ENCODE results near the gene LIPC.

Gene LIPC

GRCh38 chr15:58434334-58434875 lies 2.6 kb downstream of the LIPC start:
- H3K9me3 ChIP-seq (ENCODE audit: insufficient read depth, low read length, severe bottlenecking) = no peaks in the 10 kb centered on the region
- no peaks in the 10 kb centered on the region for H3K27me3 ChIP-seq (ENCODE audit: insufficient read depth, low read length, poor library complexity)
- no peaks in the 10 kb centered on the region for H4K20me1 ChIP-seq (ENCODE audit: insufficient read depth, low read length)
- no peak for TF ChIP-seq CTCF (IDR thresholded peaks at IDR 0.05; ENCODE audit: borderline replicate concordance, extremely low read depth, low read length, poor library complexity, severe bottlenecking)
- no peak for TF ChIP-seq EZH2 (IDR thresholded peaks at IDR 0.05; ENCODE audit: borderline replicate concordance, low read depth, low read length, severe bottlenecking)
- H3K27ac ChIP-seq (ENCODE audit: low read length) = no peak overlapping the region
- H3K36me3 ChIP-seq (ENCODE audit: insufficient read depth, low read length) = no peaks in the 10 kb centered on the region
- no peak overlapping the region for H3K4me2 ChIP-seq (ENCODE audit: insufficient read depth, low read length)
- ATAC-seq (ENCODE audit: insufficient read depth, low read depth) = peak; percentile 58; the same call in 1 of the 3 replicates
- H2AFZ ChIP-seq (ENCODE audit: low read depth, low read length) = no peak overlapping the region
- no peaks in the 10 kb centered on the region for H3K79me2 ChIP-seq (ENCODE audit: insufficient read depth, low read length)
- H3K9ac ChIP-seq (ENCODE audit: low read depth, low read length) = no peak overlapping the region
- no peak for DNase-seq
- H3K4me1 ChIP-seq (ENCODE audit: insufficient read depth, low read length) = no peaks in the 10 kb centered on the region
- no peak overlapping the region for H3K4me3 ChIP-seq (ENCODE audit: low read depth in 1 of 2, low read length in 2 of 2)

GRCh38 chr15:58436552-58436951 lies 4.8 kb downstream of the LIPC start:
- Histone ChIP-seq H3K79me2 (ENCODE audit: insufficient read depth, low read length) (no peaks in the 10 kb centered on the region), H3K27ac (ENCODE audit: low read length) (no peak overlapping the region), H2AFZ (ENCODE audit: low read depth, low read length) (no peak overlapping the region), H3K4me3 (ENCODE audit: low read depth in 1 of 2, low read length in 2 of 2) (no peak overlapping the region), H3K9me3 (ENCODE audit: insufficient read depth, low read length, severe bottlenecking) (no peaks in the 10 kb centered on the region), H3K27me3 (ENCODE audit: insufficient read depth, low read length, poor library complexity) (no peaks in the 10 kb centered on the region), H3K4me1 (ENCODE audit: insufficient read depth, low read length) (no peaks in the 10 kb centered on the region), H4K20me1 (ENCODE audit: insufficient read depth, low read length) (no peaks in the 10 kb centered on the region), H3K9ac (ENCODE audit: low read depth, low read length) (no peak overlapping the region), H3K36me3 (ENCODE audit: insufficient read depth, low read length) (no peaks in the 10 kb centered on the region), H3K4me2 (ENCODE audit: insufficient read depth, low read length) (no peak overlapping the region)
- DNase-seq = no peak
- TF ChIP-seq EZH2 (IDR thresholded peaks at IDR 0.05; ENCODE audit: borderline replicate concordance, low read depth, low read length, severe bottlenecking) (no peak), CTCF (IDR thresholded peaks at IDR 0.05; ENCODE audit: borderline replicate concordance, extremely low read depth, low read length, poor library complexity, severe bottlenecking) (no peak)
- no peak for ATAC-seq (ENCODE audit: insufficient read depth, low read depth)

- Histone ChIP-seq H3K9me3 (ENCODE audit: insufficient read depth, low read length, severe bottlenecking) (no peaks in the 10 kb centered on the region), H2AFZ (ENCODE audit: low read depth, low read length) (no peak overlapping the region), H3K36me3 (ENCODE audit: insufficient read depth, low read length) (no peaks in the 10 kb centered on the region), H4K20me1 (ENCODE audit: insufficient read depth, low read length) (no peaks in the 10 kb centered on the region), H3K4me2 (ENCODE audit: insufficient read depth, low read length) (no peak overlapping the region), H3K79me2 (ENCODE audit: insufficient read depth, low read length) (no peaks in the 10 kb centered on the region), H3K4me1 (ENCODE audit: insufficient read depth, low read length) (no peaks in the 10 kb centered on the region), H3K4me3 (ENCODE audit: low read depth in 1 of 2, low read length in 2 of 2) (no peak overlapping the region), H3K9ac (ENCODE audit: low read depth, low read length) (no peak overlapping the region), H3K27me3 (ENCODE audit: insufficient read depth, low read length, poor library complexity) (no peaks in the 10 kb centered on the region), H3K27ac (ENCODE audit: low read length) (no peak overlapping the region)
- TF ChIP-seq EZH2 (IDR thresholded peaks at IDR 0.05; ENCODE audit: borderline replicate concordance, low read depth, low read length, severe bottlenecking) = no peak
- no peak for TF ChIP-seq CTCF (IDR thresholded peaks at IDR 0.05; ENCODE audit: borderline replicate concordance, extremely low read depth, low read length, poor library complexity, severe bottlenecking)
- DNase-seq = no peak
- ATAC-seq (ENCODE audit: insufficient read depth, low read depth) = no peak
These were observed 5.8 kb downstream of the LIPC start for GRCh38 chr15:58437531-58438105.

Data from DND-41 (cell line).